ENCODE measurements around the gene ABHD12B. TPM values are rescaled to one million over a fixed set of nuclear protein-coding genes. Genes with fewer than 3 reads are reported as not detected.

ABHD12B gene
- total RNA-seq, 1 donor from 2014 or later, result not detected

- no peak for DNase-seq (ENCODE audit: low spot score)
Measured at GRCh38 chr14:50837850-50838470, 33.9 kb upstream of the ABHD12B start.

- no peak for DNase-seq (ENCODE audit: low spot score)
Measured at GRCh38 chr14:50839048-50839447, 32.8 kb upstream of the ABHD12B start.

GRCh38 chr14:50839691-50840090, 32.2 kb upstream of the ABHD12B start:
- no peak for DNase-seq (ENCODE audit: low spot score)

GRCh38 chr14:50844391-50844790, 27.5 kb upstream of the ABHD12B start:
- DNase-seq (ENCODE audit: low spot score), result no peak

GRCh38 chr14:50845166-50845565, 26.7 kb upstream of the ABHD12B start:
- no peak for DNase-seq (ENCODE audit: low spot score)

GRCh38 chr14:50846226-50846880, 25.5 kb upstream of the ABHD12B start:
- DNase-seq (ENCODE audit: low spot score), result no peak

GRCh38 chr14:50853891-50854290, 18.0 kb upstream of the ABHD12B start:
- DNase-seq (ENCODE audit: low spot score), result peak; percentile 6

- DNase-seq (ENCODE audit: low spot score), result peak; percentile 26
Measured at GRCh38 chr14:50854521-50854920, 17.3 kb upstream of the ABHD12B start.

GRCh38 chr14:50855558-50855957, 16.3 kb upstream of the ABHD12B start:
- DNase-seq (ENCODE audit: low spot score), result no peak

- no peak for DNase-seq (ENCODE audit: low spot score)
Measured at GRCh38 chr14:50856660-50857059, 15.2 kb upstream of the ABHD12B start.

GRCh38 chr14:50859296-50859624, 12.6 kb upstream of the ABHD12B start:
- no peak for DNase-seq (ENCODE audit: low spot score)

- no peak for DNase-seq (ENCODE audit: low spot score)
Measured at GRCh38 chr14:50860478-50861086, 11.3 kb upstream of the ABHD12B start.

- no peak for DNase-seq (ENCODE audit: low spot score)
Measured at GRCh38 chr14:50862036-50862570, 9.8 kb upstream of the ABHD12B start.

GRCh38 chr14:50864237-50864636, 7.6 kb upstream of the ABHD12B start:
- DNase-seq (ENCODE audit: low spot score), result no peak

GRCh38 chr14:50864946-50865345, 6.9 kb upstream of the ABHD12B start:
- DNase-seq (ENCODE audit: low spot score), result no peak

- DNase-seq (ENCODE audit: low spot score), result no peak
Measured at GRCh38 chr14:50865391-50866076, 6.3 kb upstream of the ABHD12B start.

- no peak for DNase-seq (ENCODE audit: low spot score)
Measured at GRCh38 chr14:50871228-50871627, 625 bp upstream of the ABHD12B start.

- no peak for DNase-seq (ENCODE audit: low spot score)
Measured at GRCh38 chr14:50874757-50875156, 2.9 kb downstream of the ABHD12B start.

GRCh38 chr14:50875359-50876070, 3.7 kb downstream of the ABHD12B start:
- DNase-seq (ENCODE audit: low spot score), result no peak

GRCh38 chr14:50882932-50883826, 11.3 kb downstream of the ABHD12B start:
- DNase-seq (ENCODE audit: low spot score), result no peak

Measured in mesenteric fat pad (tissue), 1 donor.